GM19193 (cell line): Measurements from ENCODE around the gene KRT71.

Experiments
- POLR2A ChIP-seq: IDR thresholded peaks from 4 replicates; pipeline ENCODE4 v1.6.1; 2011; ENCODE audit not compliant: insufficient read depth, insufficient read length; ENCODE audit errors: extremely low read depth

The KRT71 gene

GRCh38 chr12:52552681-52553195 is at the start of gene KRT71:
TSS of gene KRT71 (minus strand) at chr12:52553145. CDS start at chr12:52553077, 68 bp downstream.
- no peak for TF ChIP-seq POLR2A

GRCh38 chr12:52602552-52602951 is 49.6 kb upstream of the KRT71 start:
- no peak for TF ChIP-seq POLR2A

GRCh38 chr12:52601671-52602070 is 48.7 kb upstream of the KRT71 start:
- no peak for TF ChIP-seq POLR2A

- no peak for TF ChIP-seq POLR2A
These were observed 48.1 kb upstream of the KRT71 start, which contains the start of gene KRT72 for GRCh38 chr12:52600941-52601481. TSS of gene KRT72 (minus strand) at chr12:52601463. CDS start at chr12:52601452, 11 bp downstream.

- no peak for TF ChIP-seq POLR2A
These were observed 47.5 kb upstream of the KRT71 start for GRCh38 chr12:52600475-52600874.

GRCh38 chr12:52600071-52600470 is 47.1 kb upstream of the KRT71 start:
- TF ChIP-seq POLR2A, result no peak

- no peak for TF ChIP-seq POLR2A
These were observed 46.0 kb upstream of the KRT71 start for GRCh38 chr12:52598966-52599365.

- no peak for TF ChIP-seq POLR2A
These were observed 38.6 kb upstream of the KRT71 start for GRCh38 chr12:52591521-52591920.

- no peak for TF ChIP-seq POLR2A
These were observed 37.1 kb upstream of the KRT71 start for GRCh38 chr12:52590021-52590420.

- no peak for TF ChIP-seq POLR2A
These were observed 34.6 kb upstream of the KRT71 start for GRCh38 chr12:52587563-52587962.

GRCh38 chr12:52585946-52586345 is 33.0 kb upstream of the KRT71 start:
- no peak for TF ChIP-seq POLR2A

- no peak for TF ChIP-seq POLR2A
These were observed 32.1 kb upstream of the KRT71 start for GRCh38 chr12:52585066-52585465.

GRCh38 chr12:52584156-52584682 is 31.3 kb upstream of the KRT71 start:
- no peak for TF ChIP-seq POLR2A

GRCh38 chr12:52582971-52583456 is 30.1 kb upstream of the KRT71 start:
- no peak for TF ChIP-seq POLR2A

- no peak for TF ChIP-seq POLR2A
These were observed 29.5 kb upstream of the KRT71 start for GRCh38 chr12:52582486-52582885.

- TF ChIP-seq POLR2A, result no peak
These were observed 28.5 kb upstream of the KRT71 start for GRCh38 chr12:52581481-52581880.
